ENCODE measurements around the gene HM13.
"Not testable (repeated sequence)": the region's sequence is repeated elsewhere in the genome, so short reads cannot be mapped to it uniquely, and the experiment has no call there.

HM13 gene

GRCh38 chr20:31538326-31538725 lies 24.1 kb downstream of the HM13 start:
- no peak for TF ChIP-seq CTCF (IDR thresholded peaks at IDR 0.05)

GRCh38 chr20:31539636-31540035 lies 25.4 kb downstream of the HM13 start:
- H3K36me3 ChIP-seq (ENCODE audit: control insufficient read depth, insufficient read depth, low read length) = not testable (repeated sequence)

More at GRCh38 chr20:31538326-31538725, 24.1 kb downstream of the HM13 start:
- Histone ChIP-seq H3K4me1 (no peaks in the 10 kb centered on the region), H3K36me3 (ENCODE audit: control insufficient read depth, insufficient read depth, low read length) (no peaks in the 10 kb centered on the region), H2AFZ (no peak overlapping the region), H3K27me3 (ENCODE audit: control insufficient read depth, insufficient read depth, low read length) (no peaks in the 10 kb centered on the region), H3K4me2 (ENCODE audit: low read length) (no peak overlapping the region), H3K9me3 (ENCODE audit: control insufficient read depth, low read length) (no peaks in the 10 kb centered on the region), H3K9ac (no peak overlapping the region), H3K4me3 (ENCODE audit: low read depth, low read length) (no peak overlapping the region), H3K27ac (no peak overlapping the region), H3K79me2 (peaks cover 18% of the 10 kb centered on the region)

GRCh38 chr20:31540406-31540805 lies 26.2 kb downstream of the HM13 start:
- no peaks in the 10 kb centered on the region for H3K27me3 ChIP-seq (ENCODE audit: control insufficient read depth, insufficient read depth, low read length)
- H3K27ac ChIP-seq = no peak overlapping the region
- H3K9me3 ChIP-seq (ENCODE audit: control insufficient read depth, low read length) = no peaks in the 10 kb centered on the region
- no peak overlapping the region for H3K4me3 ChIP-seq (ENCODE audit: low read depth, low read length)
- no peak overlapping the region for H2AFZ ChIP-seq
- TF ChIP-seq CTCF (IDR thresholded peaks at IDR 0.05) = no peak
- H3K79me2 ChIP-seq = peaks cover 15% of the 10 kb centered on the region
- no peak overlapping the region for H3K9ac ChIP-seq
- H3K4me1 ChIP-seq = peaks cover 3% of the 10 kb centered on the region
- H3K36me3 ChIP-seq (ENCODE audit: control insufficient read depth, insufficient read depth, low read length) = no peaks in the 10 kb centered on the region
- no peak overlapping the region for H3K4me2 ChIP-seq (ENCODE audit: low read length)

More at GRCh38 chr20:31539636-31540035, 25.4 kb downstream of the HM13 start:
- H3K4me1 ChIP-seq; H3K27ac ChIP-seq; H3K4me3 ChIP-seq (ENCODE audit: low read depth, low read length); H3K27me3 ChIP-seq (ENCODE audit: control insufficient read depth, insufficient read depth, low read length); H3K9ac ChIP-seq; H2AFZ ChIP-seq; H3K9me3 ChIP-seq (ENCODE audit: control insufficient read depth, low read length); H3K4me2 ChIP-seq (ENCODE audit: low read length): not testable (repeated sequence)
- H3K79me2 ChIP-seq = peaks cover 15% of the 10 kb centered on the region

- H3K27ac ChIP-seq = no peak overlapping the region
- no peaks in the 10 kb centered on the region for H3K27me3 ChIP-seq (ENCODE audit: control insufficient read depth, insufficient read depth, low read length)
- no peak overlapping the region for H3K4me2 ChIP-seq (ENCODE audit: low read length)
- no peak overlapping the region for H3K9ac ChIP-seq
- H3K4me3 ChIP-seq (ENCODE audit: low read depth, low read length) = no peak overlapping the region
- H3K36me3 ChIP-seq (ENCODE audit: control insufficient read depth, insufficient read depth, low read length) = no peaks in the 10 kb centered on the region
- peaks cover 3% of the 10 kb centered on the region for H3K4me1 ChIP-seq
- no peaks in the 10 kb centered on the region for H3K9me3 ChIP-seq (ENCODE audit: control insufficient read depth, low read length)
- H3K79me2 ChIP-seq = peaks cover 5% of the 10 kb centered on the region
- no peak overlapping the region for H2AFZ ChIP-seq
- no peak for TF ChIP-seq CTCF (IDR thresholded peaks at IDR 0.05)
Observed at GRCh38 chr20:31542201-31542842, 28.1 kb downstream of the HM13 start.

- H2AFZ ChIP-seq = no peak overlapping the region
- no peak overlapping the region for H3K4me2 ChIP-seq (ENCODE audit: low read length)
- no peak overlapping the region for H3K9ac ChIP-seq
- no peak for TF ChIP-seq CTCF (IDR thresholded peaks at IDR 0.05)
- no peak overlapping the region for H3K27ac ChIP-seq
- H3K4me1 ChIP-seq = peaks cover 3% of the 10 kb centered on the region
- H3K4me3 ChIP-seq (ENCODE audit: low read depth, low read length) = no peak overlapping the region
- no peaks in the 10 kb centered on the region for H3K36me3 ChIP-seq (ENCODE audit: control insufficient read depth, insufficient read depth, low read length)
- no peaks in the 10 kb centered on the region for H3K9me3 ChIP-seq (ENCODE audit: control insufficient read depth, low read length)
- H3K27me3 ChIP-seq (ENCODE audit: control insufficient read depth, insufficient read depth, low read length) = no peaks in the 10 kb centered on the region
- H3K79me2 ChIP-seq = peaks cover 5% of the 10 kb centered on the region
Observed at GRCh38 chr20:31542963-31543362, 28.7 kb downstream of the HM13 start.
